Measurements from ENCODE around the gene CRIP3.

CRIP3 gene

DNA sequence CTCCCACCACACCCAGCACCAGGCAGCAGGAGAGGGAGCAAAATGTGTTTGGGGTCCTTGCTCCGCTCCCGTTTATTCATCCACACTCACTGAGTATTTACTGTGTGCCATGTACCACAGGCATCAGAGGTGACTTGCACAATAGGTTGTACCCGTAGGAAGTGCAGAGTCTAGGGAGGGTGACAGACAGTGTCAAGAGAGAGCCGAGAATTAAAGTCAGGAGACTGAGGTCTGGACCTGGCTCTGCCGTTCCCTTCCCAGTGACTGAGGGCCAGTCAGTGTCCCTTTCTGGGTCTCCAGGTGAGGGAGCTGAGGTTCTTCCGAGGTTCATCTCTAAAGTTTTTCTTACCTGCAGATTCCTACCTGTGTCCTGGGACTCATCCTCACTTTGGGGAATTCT lies 43.1 kb downstream of the CRIP3 start:
- H3K9me2 ChIP-seq (replicated peaks; ENCODE audit: insufficient read depth, low read length), result no peaks in the 10 kb centered on the region
- H3K4me2 ChIP-seq (ENCODE audit: low read depth, low read length, poor library complexity, severe bottlenecking), result no peak overlapping the region
- H3F3A ChIP-seq (ENCODE audit: insufficient read depth), result no peaks in the 10 kb centered on the region; the same call in 1 of the 2 replicates
- no peak overlapping the region for H3K27ac ChIP-seq (ENCODE audit: low read depth, low read length)
- no peaks in the 10 kb centered on the region for H3K9me3 ChIP-seq (ENCODE audit: insufficient read depth, low read length)
- no peaks in the 10 kb centered on the region for H3K27me3 ChIP-seq (ENCODE audit: low read length)
- no peaks in the 10 kb centered on the region for H3K79me2 ChIP-seq (ENCODE audit: insufficient read depth, low read length)
- H3K9ac ChIP-seq (ENCODE audit: low read length), result no peak overlapping the region
- H4K20me1 ChIP-seq (ENCODE audit: low read depth, low read length), result no peaks in the 10 kb centered on the region
- no peak overlapping the region for H3K4me3 ChIP-seq (ENCODE audit: insufficient read depth, low read length, poor library complexity, severe bottlenecking)
- no peak for TF ChIP-seq EZH2phosphoT487 (conservative IDR thresholded peaks at IDR 0.05; ENCODE audit: low read length)
- H2AFZ ChIP-seq (ENCODE audit: low read depth, low read length, severe bottlenecking), result no peak overlapping the region
- no peaks in the 10 kb centered on the region for H3K36me3 ChIP-seq (ENCODE audit: low read length)

DNA sequence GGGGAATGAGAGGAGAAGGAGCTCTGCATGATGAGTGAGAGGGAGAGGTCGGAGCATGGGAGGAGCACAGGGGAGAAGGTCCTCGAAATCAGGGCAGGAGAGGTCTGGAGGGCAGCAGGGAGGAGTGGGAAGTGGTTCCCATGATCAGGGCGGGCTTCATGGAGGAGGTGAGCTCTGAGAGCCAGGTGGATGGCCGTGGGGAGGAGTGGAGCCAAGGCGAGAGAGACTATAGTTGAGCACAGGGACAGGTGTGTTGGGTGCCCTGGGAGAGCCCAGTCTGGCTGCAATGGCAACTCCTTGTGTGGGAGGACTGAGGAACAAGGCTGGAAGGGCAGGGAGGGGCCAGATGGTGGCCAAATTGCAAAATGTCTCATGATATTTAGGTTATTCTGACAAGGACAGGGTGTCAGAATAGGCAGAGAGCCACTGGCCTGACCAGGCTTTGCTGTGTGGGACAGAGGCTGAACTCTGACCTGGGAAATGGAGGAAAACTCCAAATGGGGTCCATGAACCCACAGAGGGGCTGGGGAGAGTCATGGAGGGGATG lies 44.0 kb downstream of the CRIP3 start:
- Histone ChIP-seq H3K9me2 (replicated peaks; ENCODE audit: insufficient read depth, low read length) (no peaks in the 10 kb centered on the region), H3K9me3 (ENCODE audit: insufficient read depth, low read length) (no peaks in the 10 kb centered on the region), H3F3A (ENCODE audit: insufficient read depth) (no peaks in the 10 kb centered on the region), H2AFZ (ENCODE audit: low read depth, low read length, severe bottlenecking) (no peak overlapping the region), H3K4me2 (ENCODE audit: low read depth, low read length, poor library complexity, severe bottlenecking) (no peak overlapping the region), H3K36me3 (ENCODE audit: low read length) (no peaks in the 10 kb centered on the region), H4K20me1 (ENCODE audit: low read depth, low read length) (no peaks in the 10 kb centered on the region), H3K27me3 (ENCODE audit: low read length) (no peaks in the 10 kb centered on the region), H3K27ac (ENCODE audit: low read depth, low read length) (no peak overlapping the region), H3K79me2 (ENCODE audit: insufficient read depth, low read length) (no peaks in the 10 kb centered on the region), H3K4me3 (ENCODE audit: insufficient read depth, low read length, poor library complexity, severe bottlenecking) (no peak overlapping the region), H3K9ac (ENCODE audit: low read length) (no peak overlapping the region)
- TF ChIP-seq EZH2phosphoT487 (conservative IDR thresholded peaks at IDR 0.05; ENCODE audit: low read length) (no peak), CTCF (IDR thresholded peaks at IDR 0.05; ENCODE audit: insufficient read depth, low read length, poor library complexity, severe bottlenecking) (no peak)

GRCh38 chr6:43263314-43264178 lies 45.1 kb downstream of the CRIP3 start:
- H3F3A ChIP-seq (ENCODE audit: insufficient read depth), result no peaks in the 10 kb centered on the region
- no peaks in the 10 kb centered on the region for H4K20me1 ChIP-seq (ENCODE audit: low read depth, low read length)
- no peak overlapping the region for H3K27ac ChIP-seq (ENCODE audit: low read depth, low read length)
- H3K4me3 ChIP-seq (ENCODE audit: insufficient read depth, low read length, poor library complexity, severe bottlenecking), result no peak overlapping the region
- no peaks in the 10 kb centered on the region for H3K9me3 ChIP-seq (ENCODE audit: insufficient read depth, low read length)
- H3K4me2 ChIP-seq (ENCODE audit: low read depth, low read length, poor library complexity, severe bottlenecking), result no peak overlapping the region
- H3K27me3 ChIP-seq (ENCODE audit: low read length), result no peaks in the 10 kb centered on the region
- no peaks in the 10 kb centered on the region for H3K79me2 ChIP-seq (ENCODE audit: insufficient read depth, low read length)
- no peak overlapping the region for H3K9ac ChIP-seq (ENCODE audit: low read length)
- no peaks in the 10 kb centered on the region for H3K9me2 ChIP-seq (replicated peaks; ENCODE audit: insufficient read depth, low read length)
- H3K36me3 ChIP-seq (ENCODE audit: low read length), result no peaks in the 10 kb centered on the region
- no peak overlapping the region for H2AFZ ChIP-seq (ENCODE audit: low read depth, low read length, severe bottlenecking)
- peak; percentile 98 for TF ChIP-seq CTCF (IDR thresholded peaks at IDR 0.05; ENCODE audit: insufficient read depth, low read length, poor library complexity, severe bottlenecking)
- no peak for TF ChIP-seq EZH2phosphoT487 (conservative IDR thresholded peaks at IDR 0.05; ENCODE audit: low read length)

DNA sequence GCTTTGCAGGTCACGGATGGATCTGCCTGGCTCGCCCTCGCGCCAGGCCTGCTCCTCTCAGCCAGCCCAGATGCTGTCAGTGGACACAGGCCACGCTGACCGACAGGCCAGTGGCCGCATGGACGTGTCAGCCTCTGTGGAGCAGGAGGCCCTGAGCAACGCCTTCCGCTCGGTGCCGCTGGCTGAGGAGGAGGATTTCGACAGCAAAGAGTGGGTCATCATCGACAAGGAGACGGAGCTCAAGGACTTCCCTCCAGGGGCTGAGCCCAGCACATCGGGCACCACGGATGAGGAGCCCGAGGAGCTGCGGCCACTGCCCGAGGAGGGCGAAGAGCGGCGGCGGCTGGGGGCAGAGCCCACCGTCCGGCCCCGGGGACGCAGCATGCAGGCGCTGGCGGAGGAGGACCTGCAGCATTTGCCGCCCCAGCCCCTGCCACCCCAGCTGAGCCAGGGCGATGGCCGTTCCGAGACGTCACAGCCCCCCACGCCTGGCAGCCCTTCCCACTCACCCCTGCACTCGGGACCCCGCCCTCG lies 45.8 kb downstream of the CRIP3 start:
- Histone ChIP-seq H3K9me3 (ENCODE audit: insufficient read depth, low read length) (no peaks in the 10 kb centered on the region), H3K27me3 (ENCODE audit: low read length) (no peaks in the 10 kb centered on the region), H3F3A (ENCODE audit: insufficient read depth) (no peaks in the 10 kb centered on the region), H3K4me3 (ENCODE audit: insufficient read depth, low read length, poor library complexity, severe bottlenecking) (no peak overlapping the region), H3K9me2 (replicated peaks; ENCODE audit: insufficient read depth, low read length) (no peaks in the 10 kb centered on the region), H3K4me2 (ENCODE audit: low read depth, low read length, poor library complexity, severe bottlenecking) (no peak overlapping the region), H4K20me1 (ENCODE audit: low read depth, low read length) (no peaks in the 10 kb centered on the region), H3K36me3 (ENCODE audit: low read length) (no peaks in the 10 kb centered on the region), H3K9ac (ENCODE audit: low read length) (no peak overlapping the region), H3K27ac (ENCODE audit: low read depth, low read length) (no peak overlapping the region), H3K79me2 (ENCODE audit: insufficient read depth, low read length) (no peaks in the 10 kb centered on the region), H2AFZ (ENCODE audit: low read depth, low read length, severe bottlenecking) (no peak overlapping the region)
- TF ChIP-seq EZH2phosphoT487 (conservative IDR thresholded peaks at IDR 0.05; ENCODE audit: low read length), result no peak
- TF ChIP-seq CTCF (IDR thresholded peaks at IDR 0.05; ENCODE audit: insufficient read depth, low read length, poor library complexity, severe bottlenecking), result no peak

Measured in SU-DHL-6 (cell line).